SK-N-SH (cell line): ENCODE data around the gene MTFMT. TPM values are rescaled to one million over a fixed set of nuclear protein-coding genes. Genes with fewer than 3 reads are reported as not detected.

Experiments
- CTCF ChIA-PET: fragments of 300-600, 350-600 bp; formaldehyde crosslinking; extraction: SDS; loops from one replicate; lab custom pipeline; 2021; lab: Yijun Ruan, JAX
- POLR2A ChIA-PET: fragments of 350-600 bp; sonication (Branson Sonifier 250); formaldehyde crosslinking; extraction: SDS; loops from one replicate; lab custom pipeline; 2020; ENCODE audit warnings: antibody characterized with exemption, inconsistent platforms; lab: Yijun Ruan, JAX
- DNase-seq: peaks from one replicate; pipeline ENCODE4 v3.0.0; 2012
- H2AFZ ChIP-seq: fragments of 200-600 bp; sonication (generic); 2 replicates; pipeline ENCODE4 v1.8.1; 2016; ENCODE audit warnings: antibody characterized with exemption, mild to moderate bottlenecking, low read depth
- H3F3A ChIP-seq: fragments of 200-600 bp; sonication (generic); replicated peaks from 2 replicates; pipeline ENCODE3; 2016; ENCODE audit warnings: antibody characterized with exemption, mild to moderate bottlenecking; ENCODE audit not compliant: insufficient read depth
- H3K27ac ChIP-seq, 2 experiments: fragments of 200-500 bp in 1 of 2; fragments of 200-600 bp in 1 of 2; sonication (Bioruptor generic) in 1 of 2; sonication (generic), shearing (Covaris generic) in 1 of 2; 2 replicates each; pipeline versions ENCODE4 v1.5.1 to v1.6.1; 2014 to 2016; ENCODE audit warnings: low read depth in 2 of 2, inconsistent platforms in 1 of 2, low read length in 1 of 2, mild to moderate bottlenecking in 1 of 2, mixed read lengths in 1 of 2
- H3K27me3 ChIP-seq: fragments of 200-600 bp; sonication (generic), shearing (Covaris generic); 2 replicates; pipeline ENCODE4 v1.6.1; 2016; ENCODE audit warnings: mixed run types; ENCODE audit not compliant: insufficient read depth
- H3K36me3 ChIP-seq, 2 experiments: fragments of 200-500 bp in 1 of 2; fragments of 200-600 bp in 1 of 2; sonication (Bioruptor generic) in 1 of 2; sonication (generic) in 1 of 2; replicated peaks in 1 of 2; 2 replicates each; pipeline versions ENCODE3 to v1.5.1; 2014 to 2016; ENCODE audit warnings: low read length in 1 of 2, mild to moderate bottlenecking in 1 of 2; ENCODE audit not compliant: insufficient read depth in 2 of 2, control insufficient read depth in 1 of 2
- H3K4me1 ChIP-seq, 2 experiments: fragments of 200-500 bp in 1 of 2; fragments of 200-600 bp in 1 of 2; sonication (Bioruptor generic) in 1 of 2; sonication (generic), shearing (Covaris generic) in 1 of 2; 2 replicates each; pipeline versions ENCODE4 v1.5.1 to v1.6.1; 2014 to 2016; ENCODE audit warnings: low read depth in 1 of 2, low read length in 1 of 2, mixed run types in 1 of 2; ENCODE audit not compliant: insufficient read depth in 2 of 2, control insufficient read depth in 1 of 2
- H3K4me2 ChIP-seq: fragments of 200-600 bp; sonication (generic), shearing (Covaris generic); 2 replicates; pipeline ENCODE4 v1.6.1; 2017; ENCODE audit warnings: mixed run types
- H3K4me3 ChIP-seq, 2 experiments: fragments of 200-500 bp in 1 of 2; fragments of 200-600 bp in 1 of 2; sonication (Bioruptor generic) in 1 of 2; sonication (generic), shearing (Covaris generic) in 1 of 2; 2 replicates each; pipeline versions ENCODE4 v1.5.1 to v1.8.1; 2014 to 2016; ENCODE audit warnings: low read depth in 2 of 2, inconsistent platforms in 1 of 2, low read length in 1 of 2, mild to moderate bottlenecking in 1 of 2, mixed read lengths in 1 of 2, moderate library complexity in 1 of 2
- H3K79me2 ChIP-seq: fragments of 200-600 bp; sonication (generic); 2 replicates; pipeline ENCODE4 v1.8.1; 2017; ENCODE audit warnings: mild to moderate bottlenecking; ENCODE audit not compliant: insufficient read depth
- H3K9ac ChIP-seq: fragments of 200-600 bp; sonication (generic); 2 replicates; pipeline ENCODE4 v1.6.1; 2017; ENCODE audit warnings: mixed run types
- H3K9me2 ChIP-seq: fragments of 200-600 bp; sonication (generic); 2 replicates; pipeline ENCODE4 v1.6.1; 2017; ENCODE audit warnings: mixed run types
- H3K9me3 ChIP-seq: fragments of 200-600 bp; sonication (generic); 2 replicates; pipeline ENCODE4 v1.6.1; 2017; ENCODE audit warnings: mixed run types, mild to moderate bottlenecking, moderate library complexity
- H4K20me1 ChIP-seq: fragments of 200-600 bp; sonication (generic); 2 replicates; pipeline ENCODE4 v1.6.1; 2017; ENCODE audit warnings: mild to moderate bottlenecking, mixed run types; ENCODE audit not compliant: insufficient read depth
- EZH2phosphoT487 ChIP-seq: fragments of 200-600 bp; sonication (generic); IDR thresholded peaks from 2 replicates; pipeline ENCODE4 v1.6.1; 2017; ENCODE audit warnings: low read depth, mixed run types, mild to moderate bottlenecking, antibody characterized with exemption, moderate library complexity, borderline replicate concordance
- FOXM1 ChIP-seq: IDR thresholded peaks from 2 replicates; pipeline ENCODE4 v1.4.0; 2012; ENCODE audit warnings: low read depth, mild to moderate bottlenecking
- GABPA ChIP-seq: IDR thresholded peaks from 2 replicates; pipeline ENCODE4 v1.4.0; 2012; ENCODE audit warnings: low read depth, mild to moderate bottlenecking
- MEF2A ChIP-seq: IDR thresholded peaks from 2 replicates; pipeline ENCODE4 v1.4.0; 2012; ENCODE audit warnings: low read depth, borderline replicate concordance
- MXI1 ChIP-seq: IDR thresholded peaks from 2 replicates; pipeline ENCODE4 v1.6.1; 2012; ENCODE audit warnings: mild to moderate bottlenecking, low read depth, low read length, improper control_type of control experiment
- NFIC ChIP-seq: IDR thresholded peaks from 2 replicates; pipeline ENCODE4 v1.4.0; 2012; ENCODE audit warnings: borderline replicate concordance
- NRF1 ChIP-seq: IDR thresholded peaks from 2 replicates; pipeline ENCODE4 v1.6.1; 2012; ENCODE audit warnings: low read depth, mild to moderate bottlenecking, low read length
- RCOR1 ChIP-seq: fragments of 150-350 bp; IDR thresholded peaks from 2 replicates; pipeline ENCODE4 v1.6.1; 2017; ENCODE audit warnings: antibody characterized with exemption, low read length
- SIN3A ChIP-seq: IDR thresholded peaks from 2 replicates; pipeline ENCODE4 v1.6.1; 2012; ENCODE audit warnings: low read depth, mild to moderate bottlenecking, low read length, moderate library complexity, borderline replicate concordance
- TAF1 ChIP-seq: IDR thresholded peaks from 2 replicates; pipeline ENCODE4 v1.6.1; 2012; ENCODE audit warnings: low read depth, mild to moderate bottlenecking, low read length, moderate library complexity, borderline replicate concordance
- TEAD4 ChIP-seq: IDR thresholded peaks from 2 replicates; pipeline ENCODE4 v1.4.0; 2012; ENCODE audit warnings: mild to moderate bottlenecking, borderline replicate concordance; ENCODE audit not compliant: insufficient read depth
- WGBS: methylation state at CpG from one replicate; pipeline ENCODE4 v1.1.6; 2017; ENCODE audit warnings: low lambda C conversion rate; 5-methylcytosine and 5-hydroxymethylcytosine counted together
- polyA plus RNA-seq, 3 experiments: library from polyadenylated mRNA; depleted of rRNA; stranded (reverse); fragments of >200 nt; gene quantifications; 2 replicates each; pipeline ENCODE4 v1.2.3, GENCODE V29; 2012
- TF ChIP-seq, protein P1 (sequence below): IDR thresholded peaks from 2 replicates; pipeline ENCODE4 v1.4.0; 2012; ENCODE audit warnings: low read depth, borderline replicate concordance
- TF ChIP-seq, protein P2 (sequence below): IDR thresholded peaks from 2 replicates; pipeline ENCODE4 v1.4.0; 2012; ENCODE audit warnings: low read depth
- TF ChIP-seq, protein P3 (sequence below): fragments of 150-350 bp; IDR thresholded peaks from 2 replicates; pipeline ENCODE4 v1.6.1; 2016; ENCODE audit warnings: mild to moderate bottlenecking, low read depth, low read length

The MTFMT gene
- polyA plus RNA-seq, 1 of the 3 experiments (the other 2 are of a cell fraction), result 12.1 TPM

DNA sequence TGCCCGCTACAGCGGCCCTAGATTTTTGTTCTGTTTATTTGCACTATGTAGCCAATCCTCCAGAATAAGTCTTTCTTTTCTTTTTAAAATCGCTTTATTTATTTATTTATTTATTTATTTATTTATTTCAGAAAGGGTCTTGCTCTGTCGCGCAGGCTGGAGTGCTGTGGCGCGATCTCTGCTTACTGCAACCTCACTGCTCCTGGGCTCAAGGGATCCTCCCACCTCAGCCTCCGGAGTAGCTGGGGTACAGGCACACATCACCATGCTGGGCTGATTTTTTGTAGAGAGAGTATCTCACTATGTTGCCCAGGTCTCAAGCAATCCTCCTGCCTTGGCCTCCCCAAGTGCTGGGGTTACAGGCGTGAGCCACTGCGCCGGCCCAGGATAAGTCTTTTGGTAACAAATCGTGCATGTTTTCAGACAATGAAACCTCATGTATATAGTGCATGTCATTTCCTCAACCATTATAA is 333 bp upstream of the MTFMT start:
- Histone ChIP-seq H3K4me2 (no peak overlapping the region), H3K27me3 (no peaks in the 10 kb centered on the region), H3K79me2 (peaks cover 25% of the 10 kb centered on the region), H3K9me3 (no peaks in the 10 kb centered on the region), H3K9ac (no peak overlapping the region), H4K20me1 (no peaks in the 10 kb centered on the region), H3F3A (no peaks in the 10 kb centered on the region), H3K4me1 (peaks cover 0 to 6% of the 10 kb centered on the region in 2 experiments; a peak in 2 of 4 replicates), H3K27ac (no peak overlapping the region), H3K4me3 (peak overlapping the region; percentile 76 to 92; a peak in 3 of 4 replicates), H3K9me2 (no peaks in the 10 kb centered on the region), H2AFZ (peak overlapping the region; percentile 93; the same call in 1 of the 2 replicates), H3K36me3 (peaks cover 3 to 19% of the 10 kb centered on the region in 2 experiments)
- no peak for DNase-seq
- CTCF ChIA-PET, result no interaction called here
- 69% methylated on average over 12 of the region's 12 CpGs for WGBS
- POLR2A ChIA-PET, result no interaction called here
- TF ChIP-seq FOXM1 (no peak), SIN3A (no peak), NFIC (no peak), GABPA (no peak), TAF1 (no peak), MXI1 (no peak), RCOR1 (no peak), TEAD4 (no peak), NRF1 (no peak), EZH2phosphoT487 (no peak), MEF2A (no peak)
- TF ChIP-seq, protein P1, sequence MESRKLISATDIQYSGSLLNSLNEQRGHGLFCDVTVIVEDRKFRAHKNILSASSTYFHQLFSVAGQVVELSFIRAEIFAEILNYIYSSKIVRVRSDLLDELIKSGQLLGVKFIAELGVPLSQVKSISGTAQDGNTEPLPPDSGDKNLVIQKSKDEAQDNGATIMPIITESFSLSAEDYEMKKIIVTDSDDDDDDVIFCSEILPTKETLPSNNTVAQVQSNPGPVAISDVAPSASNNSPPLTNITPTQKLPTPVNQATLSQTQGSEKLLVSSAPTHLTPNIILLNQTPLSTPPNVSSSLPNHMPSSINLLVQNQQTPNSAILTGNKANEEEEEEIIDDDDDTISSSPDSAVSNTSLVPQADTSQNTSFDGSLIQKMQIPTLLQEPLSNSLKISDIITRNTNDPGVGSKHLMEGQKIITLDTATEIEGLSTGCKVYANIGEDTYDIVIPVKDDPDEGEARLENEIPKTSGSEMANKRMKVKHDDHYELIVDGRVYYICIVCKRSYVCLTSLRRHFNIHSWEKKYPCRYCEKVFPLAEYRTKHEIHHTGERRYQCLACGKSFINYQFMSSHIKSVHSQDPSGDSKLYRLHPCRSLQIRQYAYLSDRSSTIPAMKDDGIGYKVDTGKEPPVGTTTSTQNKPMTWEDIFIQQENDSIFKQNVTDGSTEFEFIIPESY, result no peak
- TF ChIP-seq, protein P2, sequence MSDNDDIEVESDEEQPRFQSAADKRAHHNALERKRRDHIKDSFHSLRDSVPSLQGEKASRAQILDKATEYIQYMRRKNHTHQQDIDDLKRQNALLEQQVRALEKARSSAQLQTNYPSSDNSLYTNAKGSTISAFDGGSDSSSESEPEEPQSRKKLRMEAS, result no peak
- TF ChIP-seq, protein P3, sequence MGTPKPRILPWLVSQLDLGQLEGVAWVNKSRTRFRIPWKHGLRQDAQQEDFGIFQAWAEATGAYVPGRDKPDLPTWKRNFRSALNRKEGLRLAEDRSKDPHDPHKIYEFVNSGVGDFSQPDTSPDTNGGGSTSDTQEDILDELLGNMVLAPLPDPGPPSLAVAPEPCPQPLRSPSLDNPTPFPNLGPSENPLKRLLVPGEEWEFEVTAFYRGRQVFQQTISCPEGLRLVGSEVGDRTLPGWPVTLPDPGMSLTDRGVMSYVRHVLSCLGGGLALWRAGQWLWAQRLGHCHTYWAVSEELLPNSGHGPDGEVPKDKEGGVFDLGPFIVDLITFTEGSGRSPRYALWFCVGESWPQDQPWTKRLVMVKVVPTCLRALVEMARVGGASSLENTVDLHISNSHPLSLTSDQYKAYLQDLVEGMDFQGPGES, result no peak

DNA sequence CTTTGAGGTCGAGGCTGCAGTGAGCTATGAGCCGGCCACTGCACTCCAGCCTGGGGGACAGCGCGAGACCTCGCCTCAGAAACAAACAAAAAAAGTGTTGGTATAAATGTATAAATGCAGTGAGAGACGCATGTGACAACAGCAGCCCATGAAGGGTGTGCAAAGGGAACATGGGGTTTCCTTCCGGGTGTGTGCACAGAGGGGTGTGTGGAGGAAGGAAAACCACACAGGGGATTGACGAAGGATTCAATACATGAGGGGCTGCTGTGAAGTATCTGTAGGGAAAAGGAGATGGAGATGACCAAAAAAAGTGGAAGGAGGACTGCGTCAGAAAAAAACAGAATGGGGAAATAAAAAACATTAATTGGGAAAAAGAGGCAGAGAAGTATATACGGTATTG is 1.1 kb downstream of the MTFMT start:
- no peak for DNase-seq
- TF ChIP-seq NFIC, result no peak
- TF ChIP-seq, all 33 proteins: peak for 0
- ChIA-PET POLR2A (no interaction called here), CTCF (no interaction called here)
- H3K36me3 ChIP-seq, result peaks cover 18 to 27% of the 10 kb centered on the region in 2 experiments
- H2AFZ ChIP-seq, result peak overlapping the region; percentile 93; the same call in 1 of the 2 replicates
- H3K9ac ChIP-seq, result peak overlapping the region; percentile 75; the same call in 1 of the 2 replicates
- H3F3A ChIP-seq, result no peaks in the 10 kb centered on the region
- H3K4me3 ChIP-seq, result peak overlapping the region; percentile 76 to 92
- peaks cover 25% of the 10 kb centered on the region for H3K79me2 ChIP-seq
- no peak overlapping the region for H3K27ac ChIP-seq
- H3K9me3 ChIP-seq, result no peaks in the 10 kb centered on the region
- no peaks in the 10 kb centered on the region for H3K27me3 ChIP-seq
- no peaks in the 10 kb centered on the region for H3K9me2 ChIP-seq
- H3K4me2 ChIP-seq, result peak overlapping the region; percentile 95
- H4K20me1 ChIP-seq, result no peaks in the 10 kb centered on the region
- 71% methylated on average over 10 of the region's 10 CpGs for WGBS
- H3K4me1 ChIP-seq, result peaks cover 0 to 6% of the 10 kb centered on the region in 2 experiments; a peak in 2 of 4 replicates
